Hematopoietic multipotent progenitor cell treated with erythropoietin and hydrocortisone succinate and interleukin-3 and kit ligand, for 17 days (in vitro differentiated cells): ENCODE results near the gene KCNG1.
"Not testable (repeated sequence)": the region's sequence is repeated elsewhere in the genome, so short reads cannot be mapped to it uniquely, and the experiment has no call there.

Source experiments
- DNase-seq: peaks from one replicate; pipeline ENCODE4 v3.0.0-alpha.2; 2015; ENCODE audit warnings: low spot score

The KCNG1 gene

DNA sequence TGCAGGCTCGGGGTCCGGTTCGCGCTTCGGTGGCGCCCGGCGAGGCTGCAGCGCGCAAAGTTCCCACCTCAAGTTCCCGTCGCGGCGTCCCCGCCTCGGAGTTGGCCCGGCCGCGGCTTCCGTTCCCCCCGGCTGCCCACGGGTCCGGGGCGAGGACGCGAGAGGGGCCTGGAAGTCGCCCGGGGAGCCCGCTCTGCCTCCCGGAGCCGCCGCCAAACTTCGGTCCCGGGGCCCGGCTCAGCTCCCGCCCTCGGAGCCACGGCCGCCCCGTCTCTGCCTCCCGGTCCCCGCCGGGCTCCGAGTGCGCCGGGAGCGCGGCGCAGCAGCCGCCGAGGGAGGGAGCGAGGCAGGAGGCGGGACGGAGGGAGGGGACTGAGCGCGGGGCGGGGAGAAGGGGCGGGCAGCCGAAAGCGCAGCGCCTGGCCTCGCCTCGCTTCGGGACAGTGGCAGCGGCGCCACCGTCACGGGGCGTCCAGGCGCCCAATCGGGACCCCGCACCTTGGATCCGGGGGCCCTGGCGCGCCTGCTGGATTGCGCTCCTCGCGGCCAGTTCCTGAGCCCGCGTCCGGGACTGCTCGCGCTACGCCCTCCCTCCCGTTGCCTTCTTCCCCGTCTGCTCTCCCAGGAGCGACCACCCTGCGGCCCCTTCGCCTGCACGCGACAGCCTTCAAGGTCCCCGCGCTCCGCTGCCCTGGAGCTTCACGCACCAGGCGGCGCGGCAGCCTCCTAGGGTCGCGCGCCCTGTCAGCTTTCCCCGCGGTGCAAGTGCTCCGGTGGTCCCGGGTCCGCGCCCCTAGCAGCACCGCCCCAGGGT is at the start of gene KCNG1:
KCNG1 (minus strand) TSS at position 305 of the 814 bp plus-strand sequence. CDS start 12,769 bp downstream, outside the sequence.
- DNase-seq, result no peak

DNA sequence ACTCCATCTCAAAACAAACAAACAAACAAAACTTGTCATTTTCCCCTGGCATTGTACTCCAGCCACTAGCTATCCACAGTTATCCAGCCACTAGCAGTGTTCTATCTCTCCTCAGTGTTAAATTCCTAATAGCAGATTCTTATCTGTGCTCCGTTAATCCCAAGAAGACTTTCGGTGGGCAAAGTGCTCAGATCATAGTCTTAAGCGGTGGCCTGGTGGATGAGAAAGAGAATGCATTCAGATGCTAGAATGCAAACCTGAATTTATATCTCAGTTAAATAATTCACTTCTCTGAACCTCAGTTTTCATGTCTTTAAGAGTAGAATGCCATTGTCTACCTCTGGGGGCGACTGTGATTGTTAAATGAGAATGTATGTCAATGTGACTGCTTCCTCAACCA is 47.7 kb upstream of the KCNG1 start:
- no peak for DNase-seq

DNA sequence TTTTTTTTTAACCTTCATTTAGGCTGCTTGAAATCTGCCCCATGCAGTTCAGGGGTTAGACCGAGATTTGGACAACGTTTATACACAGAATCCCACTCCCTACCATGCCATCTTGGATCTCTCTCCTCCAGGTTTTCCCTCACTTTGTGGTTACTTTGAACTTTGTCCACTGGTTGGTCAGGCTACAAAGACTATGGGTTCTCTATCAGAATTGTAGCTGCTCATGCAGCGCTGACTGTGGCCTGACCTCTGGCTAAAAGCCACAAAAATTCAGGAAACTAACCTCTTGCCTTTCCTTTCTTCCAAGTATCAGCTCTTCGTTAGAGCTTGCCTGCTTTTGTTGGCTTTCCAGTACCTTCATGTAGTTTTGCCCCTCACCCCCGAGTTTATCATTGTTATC is 44.9 kb upstream of the KCNG1 start:
- DNase-seq, result no peak

DNA sequence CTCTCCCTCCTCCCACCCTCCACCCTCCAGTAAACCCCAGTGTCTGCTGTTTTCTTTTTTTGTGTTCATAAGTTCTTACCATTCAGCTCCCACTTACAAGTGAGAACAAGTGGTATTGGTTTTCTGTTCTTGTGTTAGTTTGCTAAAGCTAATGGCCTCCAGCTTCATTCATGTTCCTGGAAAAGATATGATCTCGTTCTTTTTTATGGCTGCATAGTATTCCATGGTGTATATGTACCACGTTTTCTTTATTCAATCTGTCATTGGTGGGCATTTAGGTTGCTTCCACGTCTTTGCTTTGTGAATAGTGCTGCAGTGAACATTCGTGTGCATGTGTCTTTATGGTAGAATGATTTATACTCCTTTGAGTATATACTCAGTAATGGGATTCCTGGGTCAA is 42.7 kb upstream of the KCNG1 start:
- no peak for DNase-seq

- DNase-seq, result no peak
These were observed 41.2 kb upstream of the KCNG1 start for GRCh38 chr20:51064137-51064536.

- no peak for DNase-seq
These were observed 39.2 kb upstream of the KCNG1 start for GRCh38 chr20:51062065-51062464.

GRCh38 chr20:51061418-51062045 is 38.6 kb upstream of the KCNG1 start:
- DNase-seq, result no peak

DNA sequence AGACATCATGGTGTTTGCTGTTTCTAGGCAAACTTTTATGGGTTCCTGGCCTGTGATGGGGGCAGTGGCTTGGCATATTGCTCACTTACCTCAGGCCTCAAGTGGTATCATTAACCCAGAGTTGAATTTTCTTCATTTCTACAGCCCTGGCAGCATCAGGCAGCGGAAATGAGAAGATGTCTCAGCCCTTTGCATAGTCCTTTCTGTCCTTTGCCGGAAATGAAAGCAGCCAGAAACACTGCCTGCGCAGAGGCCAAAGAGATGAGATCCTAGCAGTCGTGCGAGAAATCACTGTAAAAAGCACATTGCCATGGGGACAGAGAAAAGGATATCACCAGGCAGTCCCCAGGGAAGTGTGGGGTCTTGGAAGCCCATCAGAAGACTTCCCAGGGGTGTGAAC is 37.4 kb upstream of the KCNG1 start:
- DNase-seq, result no peak

- DNase-seq, result no peak
These were observed 37.0 kb upstream of the KCNG1 start for GRCh38 chr20:51059862-51060261.

DNA sequence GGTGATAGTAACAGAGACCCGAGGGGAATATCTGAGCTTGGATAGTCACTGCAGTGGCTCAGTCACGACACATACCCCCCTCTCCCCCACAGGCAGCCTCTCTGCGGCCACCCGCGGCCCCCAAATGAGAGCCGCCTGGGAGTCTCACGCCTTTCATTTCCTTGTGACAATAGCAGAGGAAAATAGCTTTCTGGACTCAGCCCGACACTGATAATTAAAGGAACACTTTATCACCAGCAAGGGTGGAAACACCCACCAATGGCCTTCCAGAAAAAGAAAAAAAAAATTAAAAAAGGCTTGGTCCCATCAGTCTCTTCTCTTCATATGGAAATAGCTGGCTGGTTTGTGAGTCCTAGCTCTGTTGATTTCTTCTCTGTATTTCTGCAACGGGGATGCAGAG is 35.1 kb upstream of the KCNG1 start:
- DNase-seq, result no peak

DNA sequence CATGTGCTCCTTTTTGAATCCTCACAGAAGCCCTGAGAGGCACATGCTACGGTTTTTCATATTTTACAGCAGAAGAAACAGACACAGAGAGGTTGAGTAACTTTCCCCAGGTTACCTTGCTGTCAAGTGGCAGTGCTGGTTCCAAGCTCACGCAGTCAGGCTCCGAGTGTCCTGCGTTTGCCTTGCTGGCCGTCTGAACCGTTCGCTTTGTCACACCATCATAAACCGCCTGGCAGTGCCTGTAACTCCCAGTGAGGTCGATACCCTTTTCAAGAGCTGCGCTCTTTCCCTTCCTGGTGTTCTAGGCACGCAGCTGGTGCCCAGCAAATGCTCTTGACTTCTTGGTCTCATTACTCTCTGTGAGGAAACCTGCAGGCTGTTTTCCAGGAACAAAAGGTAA is 31.3 kb upstream of the KCNG1 start:
- no peak for DNase-seq

- no peak for DNase-seq
These were observed 27.7 kb upstream of the KCNG1 start for GRCh38 chr20:51050531-51051075.

DNA sequence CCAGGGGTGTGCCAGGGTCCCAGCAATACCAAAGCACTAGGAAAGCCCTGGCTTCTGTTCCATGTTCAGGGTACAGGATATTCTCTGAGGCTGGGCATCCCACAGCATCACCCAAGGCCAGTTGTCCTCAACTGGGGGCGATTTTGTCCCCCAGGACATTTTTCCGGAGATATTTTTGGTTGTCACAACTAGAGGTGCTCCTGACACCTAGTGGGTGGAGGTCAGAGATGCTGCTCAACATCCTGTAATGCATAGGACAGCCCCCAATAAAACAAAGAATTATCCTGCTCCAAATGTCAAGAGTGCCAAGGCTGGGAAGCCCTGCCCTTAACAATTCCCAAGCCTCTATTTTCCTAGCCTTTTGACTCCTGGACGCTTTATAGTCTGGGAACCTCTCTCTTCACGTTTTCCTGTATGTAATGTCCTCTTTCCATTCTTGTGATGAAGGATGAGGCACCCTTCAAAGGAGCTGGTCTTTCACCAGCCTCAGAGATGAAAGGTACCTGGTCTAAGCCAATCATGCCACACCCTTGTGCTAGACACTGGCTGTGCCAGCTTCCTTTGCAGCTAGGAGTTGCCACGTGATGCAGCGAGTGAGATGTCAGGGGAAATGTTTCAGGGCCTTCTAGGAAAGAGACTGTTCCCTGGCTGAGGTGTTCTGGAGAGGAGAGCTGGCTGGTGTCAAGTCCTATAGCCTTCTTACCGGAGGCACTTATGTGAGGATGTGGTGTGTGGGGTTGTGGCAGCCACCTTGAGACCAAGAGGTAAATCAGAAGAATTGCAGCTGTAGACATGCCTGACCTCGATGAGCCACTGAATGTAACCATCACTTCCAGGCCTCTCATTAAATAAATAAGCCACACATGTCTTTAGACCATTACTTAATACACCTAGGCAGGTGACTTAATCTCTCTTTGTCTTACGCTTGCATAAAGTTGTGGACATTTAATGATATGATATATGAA is 23.4 kb upstream of the KCNG1 start:
- no peak for DNase-seq

GRCh38 chr20:51045492-51045891 is 22.6 kb upstream of the KCNG1 start:
- DNase-seq, result not testable (repeated sequence)

DNA sequence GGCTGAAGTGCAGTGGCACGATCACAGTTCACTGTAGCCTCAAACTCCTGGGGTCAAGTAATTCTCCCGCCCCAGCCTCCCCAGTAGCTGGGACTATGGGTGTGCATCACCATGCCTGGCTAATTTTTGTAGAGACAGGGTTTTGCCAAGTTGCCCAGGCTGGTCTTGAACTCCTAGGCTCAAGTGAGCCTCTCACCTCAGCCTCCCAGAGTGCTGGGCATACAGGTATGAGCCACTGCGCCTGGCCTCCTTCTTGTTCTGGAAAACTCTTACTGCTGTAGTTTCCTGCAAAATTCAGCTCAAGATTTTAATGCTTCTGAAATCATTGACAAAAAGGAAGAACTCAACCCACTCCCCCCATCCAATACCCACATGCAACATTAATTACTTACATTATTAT is 21.9 kb upstream of the KCNG1 start:
- DNase-seq, result no peak

DNA sequence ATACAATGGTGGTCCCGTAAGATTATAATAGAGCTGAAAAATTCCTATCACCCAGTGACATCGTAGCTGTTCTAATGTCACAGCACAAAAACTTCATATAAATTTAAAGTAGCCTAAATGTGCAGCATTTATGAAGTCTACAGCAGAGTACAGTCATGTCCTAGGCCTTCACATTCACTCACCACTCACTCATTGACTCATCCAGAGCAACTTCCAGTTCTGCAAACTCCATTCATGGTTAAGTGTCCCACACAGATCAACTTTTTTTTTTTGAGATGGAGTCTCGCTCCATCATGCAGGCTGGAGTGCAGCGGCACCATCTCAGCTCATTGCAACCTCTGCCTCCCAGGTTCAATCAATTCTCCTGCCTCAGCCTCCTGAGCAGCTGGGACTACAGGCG is 20.9 kb upstream of the KCNG1 start:
- DNase-seq, result no peak

GRCh38 chr20:51042657-51043247 is 19.8 kb upstream of the KCNG1 start:
- no peak for DNase-seq

- no peak for DNase-seq
These were observed 19.2 kb upstream of the KCNG1 start for GRCh38 chr20:51042064-51042463.

DNA sequence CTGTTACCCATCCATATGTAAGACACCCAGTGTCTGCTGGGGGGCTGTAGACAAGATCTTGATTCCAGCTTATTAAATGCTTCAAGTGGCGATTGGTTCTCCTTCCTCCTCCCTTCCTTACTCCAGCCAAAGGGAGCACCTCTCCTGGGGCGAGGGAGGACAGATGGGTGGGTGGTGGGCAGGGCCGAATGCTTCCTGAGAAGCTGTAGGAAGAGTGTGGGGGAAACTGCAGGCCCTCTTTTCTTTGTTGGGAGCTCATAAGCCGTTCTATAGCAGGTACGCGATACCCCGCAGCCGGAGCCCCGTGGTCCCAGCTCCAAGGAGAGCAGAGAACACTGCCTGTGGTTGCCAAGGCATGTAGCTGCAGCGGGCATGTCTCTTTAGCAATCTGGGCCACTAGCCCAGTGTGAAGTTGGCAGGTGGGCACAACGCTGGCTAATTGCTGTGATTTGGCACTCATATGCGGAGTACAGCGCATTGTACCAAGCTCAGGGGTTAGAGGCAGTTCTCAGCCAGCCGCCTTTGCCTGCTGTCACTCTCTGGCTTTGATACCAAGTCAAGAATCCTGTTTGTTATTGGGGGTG is 14.7 kb upstream of the KCNG1 start:
- no peak for DNase-seq

- no peak for DNase-seq
These were observed 14.1 kb upstream of the KCNG1 start for GRCh38 chr20:51036827-51037531.

GRCh38 chr20:51036226-51036625 is 13.3 kb upstream of the KCNG1 start:
- no peak for DNase-seq
